Fibroblast of skin of back (primary cell): ENCODE results near the gene MTX1.

Experiments
- DNase-seq: peaks from one replicate; pipeline ENCODE4 v3.0.0-alpha.2; 2013

The MTX1 gene

DNA sequence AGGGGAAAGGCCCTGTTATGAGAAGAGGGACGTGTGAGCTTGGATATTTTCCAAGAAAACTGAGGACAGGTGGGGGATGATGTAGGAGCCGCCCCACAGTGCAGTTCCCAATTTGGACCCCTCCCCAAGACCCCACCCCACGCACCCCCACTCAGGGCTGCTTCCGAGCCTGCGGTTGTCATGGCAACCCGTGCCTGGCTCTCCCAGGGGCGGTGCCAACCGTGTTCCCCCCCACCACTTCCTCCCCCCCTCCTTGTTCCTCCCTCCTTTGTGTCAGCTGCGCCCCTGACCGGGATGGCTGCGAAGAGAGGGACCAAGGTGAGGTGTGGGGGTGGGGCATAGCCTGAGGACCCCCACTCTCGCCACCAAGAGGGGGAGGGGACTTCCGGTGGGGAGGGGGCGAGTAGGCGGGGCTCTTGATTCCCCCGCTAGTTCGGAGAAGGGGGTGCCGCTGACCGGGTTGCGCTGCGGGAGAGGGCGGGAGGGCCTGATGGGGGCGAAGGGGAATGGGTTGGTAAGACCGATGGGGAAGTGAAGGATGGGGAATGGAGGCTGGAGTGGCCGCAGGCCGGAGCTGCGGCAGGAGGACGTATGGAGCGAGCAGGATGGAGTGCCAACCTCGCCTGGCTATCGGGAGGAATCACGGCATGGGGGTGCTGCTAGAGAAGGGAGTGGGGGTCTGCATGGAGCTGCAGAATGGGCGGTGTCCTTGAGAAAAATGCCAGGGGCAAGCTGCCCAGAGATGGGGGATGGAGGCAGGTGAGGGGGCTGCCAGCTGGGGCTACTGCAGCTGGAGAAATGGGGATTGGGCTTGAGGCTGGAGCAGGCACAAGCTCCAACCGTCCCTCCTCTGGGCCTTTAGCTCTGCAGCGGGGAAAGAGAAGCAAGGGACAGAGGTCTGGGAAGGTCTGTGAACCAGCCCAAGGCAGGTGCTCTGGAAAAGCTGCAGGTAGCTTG is 33.9 kb upstream of the MTX1 start:
- DNase-seq: peak; percentile 43

DNA sequence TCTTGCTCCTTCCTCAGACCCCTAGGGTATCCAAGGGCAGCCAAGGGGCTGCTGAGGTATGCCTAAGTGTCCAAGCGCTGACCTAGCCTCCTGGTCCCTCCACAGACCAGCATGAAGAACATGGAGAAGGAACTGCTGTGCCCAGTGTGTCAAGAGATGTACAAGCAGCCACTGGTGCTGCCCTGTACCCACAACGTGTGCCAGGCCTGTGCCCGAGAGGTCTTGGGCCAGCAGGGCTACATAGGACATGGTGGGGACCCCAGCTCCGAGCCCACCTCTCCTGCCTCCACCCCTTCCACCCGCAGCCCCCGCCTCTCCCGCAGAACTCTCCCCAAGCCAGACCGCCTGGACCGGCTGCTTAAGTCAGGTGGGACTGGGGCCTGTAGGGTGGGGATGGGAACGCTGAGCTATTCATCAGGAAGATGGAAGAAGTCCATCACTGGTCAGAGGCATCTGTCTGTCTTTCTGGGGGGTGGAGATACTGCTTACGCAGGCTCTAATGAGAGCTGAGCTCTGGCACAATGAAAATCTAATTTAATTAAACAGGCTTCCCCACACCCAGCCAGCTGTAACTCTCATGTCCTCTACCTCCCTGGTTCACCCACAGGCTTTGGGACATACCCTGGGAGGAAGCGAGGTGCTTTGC is 33.1 kb upstream of the MTX1 start:
- no peak for DNase-seq

DNA sequence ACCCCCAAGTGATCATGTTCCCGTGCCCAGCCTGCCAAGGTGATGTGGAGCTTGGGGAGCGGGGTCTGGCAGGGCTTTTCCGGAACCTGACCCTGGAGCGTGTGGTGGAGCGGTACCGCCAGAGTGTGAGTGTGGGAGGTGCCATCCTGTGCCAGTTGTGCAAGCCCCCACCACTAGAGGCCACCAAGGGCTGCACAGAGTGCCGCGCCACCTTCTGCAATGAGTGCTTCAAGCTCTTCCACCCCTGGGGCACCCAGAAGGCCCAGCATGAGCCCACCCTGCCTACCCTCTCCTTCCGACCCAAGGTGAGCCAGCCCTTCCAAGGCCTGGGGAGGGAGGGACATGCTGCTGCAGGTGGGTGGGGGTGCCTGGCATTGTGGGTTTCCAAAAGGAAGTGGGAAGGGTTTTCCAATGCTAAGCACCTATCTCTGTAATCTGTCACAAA is 32.5 kb upstream of the MTX1 start:
- DNase-seq: no peak

DNA sequence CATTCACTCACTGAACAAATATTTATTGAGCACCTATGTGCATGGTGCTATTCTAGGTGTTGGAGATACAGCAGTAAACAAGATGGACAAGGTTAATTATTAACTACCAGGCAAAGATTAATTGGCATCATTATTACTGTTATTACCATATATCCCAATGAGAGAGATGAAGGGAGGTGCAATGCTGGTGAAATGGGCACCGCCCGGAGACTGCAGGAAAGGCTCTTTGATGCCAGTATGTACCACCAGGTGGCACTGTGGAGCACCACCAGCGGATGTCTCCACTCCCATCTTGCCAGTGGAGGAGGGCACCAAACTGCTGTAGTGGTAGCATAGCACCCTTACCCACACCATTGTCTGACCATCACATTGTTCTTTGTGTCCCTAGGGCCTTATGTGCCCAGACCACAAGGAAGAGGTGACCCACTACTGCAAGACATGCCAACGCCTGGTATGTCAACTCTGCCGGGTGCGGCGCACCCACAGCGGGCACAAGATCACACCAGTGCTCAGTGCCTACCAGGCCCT is 31.9 kb upstream of the MTX1 start:
- DNase-seq: peak; percentile 71

DNA sequence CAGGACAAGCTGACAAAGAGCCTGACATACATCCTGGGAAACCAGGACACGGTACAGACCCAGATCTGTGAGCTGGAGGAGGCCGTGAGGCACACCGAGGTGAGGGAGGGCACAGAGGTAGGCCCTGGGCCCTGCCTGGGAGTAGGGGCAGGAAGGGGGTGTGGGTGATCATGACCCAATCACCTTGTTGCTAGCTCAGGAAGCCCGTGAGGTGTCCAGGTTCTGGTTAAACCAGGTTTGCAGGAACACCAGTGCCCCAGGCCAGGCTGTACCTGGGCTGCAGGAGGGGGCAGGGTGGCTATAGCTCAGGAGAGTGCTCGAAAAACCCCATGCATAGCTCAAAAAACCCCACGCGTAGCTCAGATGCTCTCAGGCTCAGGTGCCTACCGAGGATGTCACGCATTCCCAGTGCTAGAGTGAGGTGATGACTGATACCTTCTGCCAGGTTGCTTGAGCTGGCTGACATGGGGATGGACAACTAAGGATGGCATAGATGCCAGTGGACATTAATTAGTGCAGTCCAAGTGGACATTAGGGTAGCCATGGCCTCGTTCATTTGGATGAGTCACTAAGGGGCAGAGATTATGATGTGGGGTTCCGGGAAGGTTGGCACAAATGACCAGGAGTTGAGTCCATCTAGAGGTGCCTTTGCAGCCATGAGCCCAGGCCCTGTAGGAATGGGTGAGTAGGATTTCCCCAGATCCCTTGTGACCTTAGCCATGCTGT is 31.1 kb upstream of the MTX1 start:
- no peak for DNase-seq

DNA sequence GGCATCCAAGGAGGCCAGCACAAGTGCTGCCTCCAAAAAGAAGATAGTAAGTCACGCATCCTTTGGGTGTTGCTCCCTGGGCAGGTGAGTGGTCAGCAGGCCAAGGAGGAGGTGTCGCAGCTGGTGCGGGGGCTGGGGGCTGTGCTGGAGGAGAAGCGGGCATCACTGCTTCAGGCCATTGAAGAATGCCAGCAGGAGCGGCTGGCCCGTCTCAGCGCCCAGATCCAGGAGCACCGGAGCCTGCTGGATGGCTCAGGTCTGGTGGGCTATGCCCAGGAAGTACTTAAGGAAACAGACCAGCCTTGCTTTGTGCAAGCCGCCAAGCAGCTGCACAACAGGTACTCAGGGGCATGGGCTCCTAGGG is 30.6 kb upstream of the MTX1 start:
- DNase-seq: no peak

DNA sequence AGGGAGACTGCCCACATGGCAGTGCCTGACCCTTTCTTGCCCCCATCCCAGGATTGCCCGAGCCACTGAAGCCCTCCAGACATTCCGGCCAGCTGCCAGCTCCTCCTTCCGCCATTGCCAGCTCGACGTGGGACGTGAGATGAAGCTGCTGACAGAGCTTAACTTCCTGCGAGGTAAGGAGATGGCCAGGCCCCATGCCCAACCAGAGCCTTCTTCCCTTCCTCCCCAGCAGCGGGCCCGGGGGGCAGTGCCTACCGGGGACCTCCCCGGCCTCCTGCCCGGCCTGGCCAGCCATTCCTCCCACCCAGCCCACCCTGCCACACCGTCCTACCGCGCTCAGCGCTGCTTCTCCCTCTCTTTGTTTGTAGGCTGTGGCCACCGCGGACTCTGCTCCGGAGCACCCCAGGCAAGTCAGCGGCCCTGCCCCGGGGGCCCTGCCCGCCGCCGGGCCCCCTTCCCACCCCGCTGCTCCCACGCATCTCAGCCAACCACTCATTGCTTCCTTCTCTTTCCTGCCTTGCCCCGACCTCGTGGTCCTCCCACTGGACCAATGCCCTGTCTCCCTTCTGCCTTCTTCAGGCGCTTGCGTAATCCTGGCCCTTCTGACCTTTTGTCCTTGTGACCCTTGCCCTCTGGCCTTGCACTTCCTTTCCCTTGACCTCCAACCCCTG is 29.9 kb upstream of the MTX1 start:
- no peak for DNase-seq

DNA sequence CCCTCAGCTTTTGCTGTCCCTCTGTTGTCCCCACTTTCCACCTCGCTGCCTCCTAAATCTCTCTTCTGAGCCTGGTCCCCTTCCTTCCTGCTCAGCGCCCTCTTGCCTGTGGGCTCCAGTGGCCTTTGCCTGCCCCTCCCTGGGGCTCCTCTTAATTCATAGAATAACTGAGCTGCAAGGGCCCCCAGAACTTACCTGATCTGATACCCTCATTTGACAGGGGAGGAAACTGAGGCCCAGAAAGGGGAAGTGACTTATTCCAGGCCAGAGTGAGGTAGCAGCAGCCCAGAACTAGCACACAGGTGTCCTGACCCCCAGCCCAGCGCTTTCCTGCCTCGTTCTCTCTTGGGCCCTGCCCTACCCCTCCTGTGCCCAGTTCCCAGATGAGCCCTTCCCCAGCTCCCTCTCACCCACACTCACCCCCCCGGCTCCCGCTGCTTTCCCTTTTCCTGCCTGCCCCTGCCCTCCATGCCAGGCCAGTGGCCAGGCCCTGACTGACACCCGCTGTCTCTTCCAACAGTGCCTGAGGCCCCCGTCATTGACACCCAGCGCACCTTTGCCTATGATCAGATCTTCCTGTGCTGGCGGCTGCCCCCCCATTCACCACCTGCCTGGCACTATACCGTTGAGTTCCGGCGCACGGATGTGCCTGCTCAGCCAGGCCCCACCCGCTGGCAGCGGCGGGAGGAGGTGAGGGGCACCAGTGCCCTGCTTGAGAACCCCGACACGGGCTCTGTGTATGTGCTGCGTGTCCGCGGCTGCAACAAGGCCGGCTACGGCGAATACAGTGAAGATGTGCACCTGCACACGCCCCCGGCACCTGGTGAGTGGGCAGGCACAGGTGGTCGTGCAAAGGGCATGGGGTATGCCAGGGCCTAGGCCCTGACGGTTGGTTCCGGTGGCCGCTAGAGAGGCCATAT is 29.1 kb upstream of the MTX1 start:
- DNase-seq: no peak

DNA sequence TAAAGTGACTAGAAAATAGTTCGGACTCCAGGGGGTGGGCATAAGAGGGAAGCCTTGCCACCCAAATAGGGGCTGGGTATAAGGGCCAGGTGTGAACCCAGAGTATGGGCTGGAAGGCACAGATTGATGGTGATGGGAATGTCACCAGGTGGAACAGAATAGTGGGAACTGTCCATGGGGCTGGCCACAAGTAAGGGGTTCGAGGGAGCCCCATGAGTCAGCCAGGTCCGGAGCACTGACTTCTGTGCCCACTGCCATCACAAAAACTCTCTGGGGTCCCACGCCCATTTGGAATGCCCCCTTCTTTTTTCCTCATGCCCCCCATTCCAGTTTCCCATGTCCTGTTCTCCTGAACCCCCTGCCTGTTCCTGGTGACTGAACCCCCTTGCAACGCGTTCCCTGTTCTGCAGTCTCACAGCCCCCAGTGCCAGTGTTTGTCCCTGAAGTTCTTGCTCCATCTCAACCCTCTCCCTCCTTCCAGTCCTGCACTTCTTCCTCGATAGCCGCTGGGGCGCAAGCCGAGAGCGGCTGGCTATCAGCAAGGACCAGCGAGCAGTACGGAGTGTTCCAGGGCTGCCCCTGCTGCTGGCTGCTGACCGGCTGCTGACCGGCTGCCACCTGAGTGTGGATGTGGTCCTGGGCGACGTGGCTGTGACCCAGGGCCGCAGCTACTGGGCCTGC is 27.0 kb upstream of the MTX1 start:
- DNase-seq: no peak

DNA sequence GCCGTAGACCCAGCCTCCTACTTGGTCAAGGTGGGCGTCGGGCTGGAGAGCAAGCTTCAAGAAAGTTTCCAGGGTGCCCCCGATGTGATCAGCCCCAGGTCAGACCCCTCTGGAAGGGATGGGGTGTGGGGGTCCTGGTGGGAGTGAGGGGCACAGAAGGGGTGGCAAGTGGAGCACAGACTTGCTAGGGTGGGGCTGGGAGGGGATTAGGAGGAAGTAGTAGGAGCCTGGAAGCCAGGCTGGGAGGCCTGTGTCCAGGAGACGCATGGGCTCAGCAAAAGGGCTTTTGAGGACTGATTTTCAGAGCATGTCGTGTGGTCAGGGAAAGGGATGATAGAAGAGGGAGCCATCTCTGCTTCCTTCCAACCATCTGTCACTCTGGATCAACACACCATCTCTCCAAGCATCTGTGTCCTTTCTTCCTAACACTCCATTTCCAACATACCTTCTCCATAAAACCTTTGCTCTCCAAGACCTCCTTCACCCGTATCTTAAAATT is 26.4 kb upstream of the MTX1 start:
- DNase-seq: no peak

DNA sequence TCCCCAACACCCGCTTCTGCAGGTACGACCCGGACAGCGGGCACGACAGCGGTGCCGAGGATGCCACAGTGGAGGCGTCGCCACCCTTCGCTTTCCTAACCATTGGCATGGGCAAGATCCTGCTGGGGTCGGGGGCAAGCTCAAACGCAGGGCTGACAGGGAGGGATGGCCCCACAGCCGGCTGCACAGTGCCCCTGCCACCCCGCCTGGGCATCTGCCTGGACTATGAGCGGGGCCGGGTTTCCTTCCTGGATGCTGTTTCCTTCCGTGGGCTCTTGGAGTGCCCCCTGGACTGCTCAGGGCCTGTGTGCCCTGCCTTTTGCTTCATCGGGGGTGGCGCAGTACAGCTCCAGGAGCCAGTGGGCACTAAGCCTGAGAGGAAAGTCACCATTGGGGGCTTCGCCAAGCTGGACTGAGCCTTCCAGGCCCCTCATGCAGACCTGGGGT is 24.7 kb upstream of the MTX1 start:
- DNase-seq: no peak

DNA sequence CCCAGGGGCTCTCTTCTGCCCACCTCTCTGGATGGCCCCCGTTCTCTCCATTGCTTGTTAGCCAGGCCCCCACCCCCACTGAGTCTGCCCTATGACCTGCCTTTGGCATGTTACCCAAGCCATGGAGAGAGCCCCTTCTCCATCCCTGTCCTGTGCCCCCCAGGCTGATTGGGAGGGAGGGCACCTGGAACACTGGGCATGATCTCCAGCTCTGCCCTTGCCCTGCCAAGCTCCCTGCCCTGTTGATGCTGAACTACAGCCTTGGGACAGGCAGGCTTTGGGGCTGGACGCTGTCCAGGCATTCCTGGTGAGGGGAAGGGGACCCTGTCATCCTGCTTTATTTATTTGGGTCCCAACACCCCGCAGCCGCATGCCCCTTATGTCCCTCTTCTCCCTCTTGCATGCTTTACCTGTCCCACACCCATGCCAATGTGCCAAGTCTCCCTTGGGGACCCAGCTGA is 24.1 kb upstream of the MTX1 start:
- no peak for DNase-seq

DNA sequence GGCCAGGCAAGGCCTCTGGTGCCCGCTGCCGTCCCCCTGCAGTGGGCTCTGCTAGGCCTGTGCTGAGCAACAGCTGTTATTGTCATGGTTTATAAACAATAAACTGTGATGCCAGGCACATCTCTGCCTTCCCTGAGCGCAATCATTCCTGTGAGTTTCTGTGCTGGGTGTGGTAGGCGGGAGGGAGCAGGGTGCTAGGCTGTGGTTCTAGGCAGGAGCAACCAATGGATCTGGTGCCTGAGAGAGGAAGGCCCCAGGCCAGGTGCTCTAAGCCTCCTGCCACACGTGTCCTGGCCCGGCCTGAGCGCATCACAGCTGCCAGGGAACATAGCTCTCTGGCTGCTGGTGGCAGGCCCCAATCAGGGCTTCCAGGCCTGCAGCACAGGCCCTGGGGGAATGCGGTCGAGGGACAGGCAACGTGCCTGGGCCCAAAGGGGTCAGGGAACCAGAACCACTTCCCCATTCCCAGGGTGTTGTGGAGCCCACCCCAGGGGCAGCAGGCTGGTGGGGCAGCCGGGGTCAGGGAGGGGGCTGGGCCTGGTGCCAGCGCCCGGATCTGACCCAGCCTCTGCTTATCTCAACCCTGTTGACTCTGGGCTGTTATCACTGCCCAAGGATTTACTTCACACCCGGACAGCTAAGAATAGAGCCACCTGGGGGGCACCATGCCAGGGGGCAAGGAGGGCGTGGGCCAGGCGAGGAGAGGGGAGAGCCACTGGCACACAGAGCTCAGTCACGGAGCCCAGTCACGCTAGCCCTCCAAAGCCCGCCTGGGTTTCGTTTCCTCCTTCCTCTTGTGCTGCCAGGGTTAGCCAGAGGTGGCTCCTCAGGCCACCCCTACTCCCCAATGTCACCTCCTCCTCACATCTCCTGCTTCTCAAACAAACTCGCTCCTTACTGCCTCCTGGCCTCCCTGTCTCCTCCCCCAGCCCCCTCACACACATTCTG is 23.4 kb upstream of the MTX1 start:
- DNase-seq: no peak

DNA sequence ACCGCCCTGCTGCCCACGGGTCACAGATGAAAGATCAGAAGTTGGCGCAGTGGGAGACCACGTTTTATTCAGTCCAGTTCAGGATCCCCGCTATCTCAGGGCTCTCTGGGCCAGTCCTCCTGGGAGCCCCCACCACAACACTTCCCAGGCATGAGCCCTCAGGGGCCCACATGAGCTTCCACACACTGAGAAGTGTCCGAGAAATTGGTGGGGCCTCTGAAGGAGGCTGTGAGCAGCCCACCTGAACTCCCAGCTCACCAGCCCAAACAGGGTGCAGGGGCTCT is 22.8 kb upstream of the MTX1 start:
- DNase-seq: no peak

DNA sequence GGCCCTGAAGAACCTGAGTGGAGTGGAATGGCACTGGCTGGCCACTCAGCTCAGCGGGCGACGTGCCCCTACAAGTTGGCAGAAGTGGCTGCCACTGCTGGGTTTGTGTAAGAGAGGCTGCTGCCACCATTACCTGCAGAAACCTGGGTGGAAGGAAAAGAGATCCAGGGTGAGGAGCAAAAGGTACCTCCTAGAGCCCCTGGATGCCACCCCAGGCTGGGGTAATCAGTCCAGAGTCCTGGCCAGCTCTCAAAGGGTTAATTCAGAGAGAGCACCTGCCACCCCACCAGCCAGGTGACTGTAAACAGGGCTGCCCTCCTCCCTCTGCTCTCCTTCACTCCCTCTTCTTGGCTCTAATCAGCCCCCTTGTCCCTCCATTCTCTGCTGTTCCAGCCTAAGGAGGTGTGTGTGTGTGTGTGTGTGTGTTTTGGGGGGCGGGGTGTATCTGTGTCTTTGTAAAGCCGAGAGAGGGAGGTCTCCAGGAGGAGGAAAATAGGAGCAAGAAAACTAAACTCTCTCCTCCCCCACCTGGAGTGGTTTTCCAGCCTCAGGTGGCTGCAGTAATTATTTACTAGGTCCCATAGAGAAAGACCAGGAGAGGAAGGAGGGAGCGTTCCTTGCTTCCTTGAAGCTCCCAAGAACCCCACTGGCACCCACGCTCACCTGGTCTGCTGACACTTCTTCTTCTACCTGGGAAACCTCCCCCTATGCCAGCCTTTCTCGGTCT is 22.3 kb upstream of the MTX1 start:
- DNase-seq: no peak

DNA sequence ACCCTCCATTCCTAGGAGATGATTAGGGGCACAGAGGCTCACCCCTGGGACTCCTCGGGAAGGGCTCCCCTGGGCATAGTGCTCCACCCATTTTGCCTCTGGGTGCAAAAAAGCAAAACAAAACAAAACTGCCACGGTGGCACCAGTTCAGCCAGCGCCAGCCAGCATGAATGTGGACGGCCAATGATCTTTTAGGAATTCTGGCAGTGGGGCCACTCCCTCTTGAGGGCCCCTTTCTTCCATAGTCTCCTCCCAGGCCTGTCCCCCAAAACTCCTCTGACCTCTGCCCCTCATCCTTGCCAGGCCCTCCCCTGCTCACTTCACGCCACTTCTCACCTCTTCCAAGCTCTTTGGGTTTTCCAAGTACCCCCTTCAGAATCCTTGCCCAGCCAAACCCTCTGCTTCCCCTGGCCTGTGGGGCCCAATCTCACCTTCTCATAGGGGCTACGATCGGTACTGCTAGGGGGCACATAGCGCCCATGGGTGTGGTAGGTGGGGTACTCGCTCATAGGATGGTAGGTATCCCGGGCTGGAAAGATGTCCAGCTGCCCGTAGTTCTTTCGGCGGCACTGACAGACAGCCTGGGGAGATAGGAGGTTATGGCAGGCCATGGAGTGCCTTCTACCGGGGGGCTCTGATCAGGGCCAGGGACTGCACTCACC is 21.6 kb upstream of the MTX1 start:
- DNase-seq: no peak

DNA sequence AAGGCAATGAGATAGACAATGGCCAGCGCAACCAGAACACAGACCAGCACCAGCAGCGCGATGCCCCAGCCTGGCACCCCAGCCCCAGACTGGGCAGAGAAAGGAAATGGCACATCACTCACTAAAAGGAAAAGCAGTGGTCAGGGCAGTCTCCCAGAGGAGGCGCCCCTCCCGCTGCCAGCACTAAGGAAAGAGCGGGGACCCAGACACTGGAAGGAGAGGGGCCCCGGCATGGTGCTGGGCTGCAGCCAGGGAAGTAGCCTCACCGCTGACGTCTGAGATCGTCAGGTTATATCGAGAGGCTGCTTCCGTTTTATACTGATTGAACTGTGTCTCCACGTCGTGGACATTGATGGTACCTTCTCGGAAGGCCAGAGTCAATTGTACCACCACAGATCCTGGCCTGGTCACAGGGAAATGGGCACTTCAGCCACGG is 21.0 kb upstream of the MTX1 start:
- no peak for DNase-seq

DNA sequence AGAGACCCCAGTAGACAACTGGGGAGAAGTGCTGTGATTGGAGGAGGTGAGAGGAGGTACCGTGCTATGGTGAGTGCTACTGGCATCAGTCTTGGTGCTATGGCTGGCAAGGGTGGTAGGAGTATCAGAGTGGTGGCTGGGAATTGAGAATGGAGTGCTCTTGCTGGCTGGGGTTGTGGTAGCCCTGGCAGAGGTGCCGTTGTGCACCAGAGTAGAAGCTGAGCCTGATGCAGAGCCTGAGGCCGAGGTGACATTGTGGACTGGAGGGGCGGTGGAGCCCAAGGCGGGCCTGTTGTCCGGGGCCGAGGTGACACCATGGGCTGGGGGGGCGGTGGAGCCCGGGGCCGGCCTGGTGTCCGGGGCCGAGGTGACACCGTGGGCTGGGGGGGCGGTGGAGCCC is 20.2 kb upstream of the MTX1 start:
- no peak for DNase-seq
